ENCODE measurements around the gene CDCA4.

DNA sequence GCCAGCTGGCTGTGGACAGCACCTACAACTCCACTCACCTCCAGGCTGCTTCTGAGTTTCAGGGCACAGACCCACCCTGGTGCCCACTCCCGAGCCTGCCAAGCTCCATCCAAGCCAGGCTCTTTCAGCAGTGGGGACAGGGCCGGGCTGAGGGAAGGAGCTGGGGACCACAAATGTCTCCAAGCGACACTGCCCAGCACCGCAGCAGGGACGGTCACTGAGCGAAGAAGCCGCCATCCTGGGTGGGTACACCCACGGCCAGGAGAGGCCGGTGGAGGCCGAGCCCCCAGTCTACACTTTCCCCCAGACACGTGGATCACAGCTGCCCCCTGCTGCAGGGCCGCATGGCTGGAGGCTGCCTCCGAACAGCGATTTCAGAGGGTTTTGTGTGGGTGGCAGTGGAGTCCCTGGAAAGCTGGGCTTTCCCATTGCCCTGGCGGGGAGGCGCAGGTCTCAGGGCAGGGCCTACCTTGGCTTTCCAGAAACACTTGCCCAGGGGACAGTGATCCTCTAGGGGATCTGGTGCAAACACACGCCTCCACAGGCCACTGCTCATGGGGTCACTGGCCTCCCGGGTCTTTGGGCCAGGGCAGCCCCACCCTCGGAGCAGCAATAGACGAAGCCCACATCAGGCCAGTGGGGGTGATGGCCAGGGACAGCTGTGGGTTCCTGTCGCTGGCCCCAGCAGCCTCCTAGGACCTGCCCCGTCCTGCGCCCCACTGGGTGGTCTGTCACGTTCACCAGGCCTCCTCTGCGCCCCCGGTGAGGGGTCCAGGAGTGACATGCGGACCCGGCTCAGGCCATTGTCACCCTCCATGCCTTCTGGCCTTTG, 45.6 kb upstream of the CDCA4 start:
- TF ChIP-seq, protein P1, sequence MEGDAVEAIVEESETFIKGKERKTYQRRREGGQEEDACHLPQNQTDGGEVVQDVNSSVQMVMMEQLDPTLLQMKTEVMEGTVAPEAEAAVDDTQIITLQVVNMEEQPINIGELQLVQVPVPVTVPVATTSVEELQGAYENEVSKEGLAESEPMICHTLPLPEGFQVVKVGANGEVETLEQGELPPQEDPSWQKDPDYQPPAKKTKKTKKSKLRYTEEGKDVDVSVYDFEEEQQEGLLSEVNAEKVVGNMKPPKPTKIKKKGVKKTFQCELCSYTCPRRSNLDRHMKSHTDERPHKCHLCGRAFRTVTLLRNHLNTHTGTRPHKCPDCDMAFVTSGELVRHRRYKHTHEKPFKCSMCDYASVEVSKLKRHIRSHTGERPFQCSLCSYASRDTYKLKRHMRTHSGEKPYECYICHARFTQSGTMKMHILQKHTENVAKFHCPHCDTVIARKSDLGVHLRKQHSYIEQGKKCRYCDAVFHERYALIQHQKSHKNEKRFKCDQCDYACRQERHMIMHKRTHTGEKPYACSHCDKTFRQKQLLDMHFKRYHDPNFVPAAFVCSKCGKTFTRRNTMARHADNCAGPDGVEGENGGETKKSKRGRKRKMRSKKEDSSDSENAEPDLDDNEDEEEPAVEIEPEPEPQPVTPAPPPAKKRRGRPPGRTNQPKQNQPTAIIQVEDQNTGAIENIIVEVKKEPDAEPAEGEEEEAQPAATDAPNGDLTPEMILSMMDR (conservative IDR thresholded peaks at IDR 0.05) = no peak
- no peak for TF ChIP-seq EZH2 (IDR thresholded peaks at IDR 0.05; ENCODE audit: low read depth)
